Activated CD8-positive, alpha-beta T cell treated with anti-CD3 and anti-CD28 coated beads, Interleukin-2, amount 10 ng/mL, durations not matched to agents 7 days and 5 days (primary cell): ENCODE data around the gene RNF144A. TPM values are rescaled to one million over a fixed set of nuclear protein-coding genes. Genes with fewer than 3 reads are reported as not detected.

Experiments
- ATAC-seq: fragments of 150-1000 bp; cut with Tn5 transposase; one replicate; pipeline ENCODE4 v1.10.0; 2021; ENCODE audit warnings: moderate library complexity
- CTCF ChIA-PET: fragments of 350-600 bp; sonication (Branson Sonifier 250); formaldehyde crosslinking; loops from one replicate; lab custom pipeline; 2021; ENCODE audit warnings: antibody characterized with exemption; lab: Charles Lee
- POLR2A ChIA-PET: fragments of 350-600 bp; sonication (Branson Sonifier 250); formaldehyde crosslinking; loops from one replicate; lab custom pipeline; 2021; ENCODE audit warnings: antibody characterized with exemption; lab: Charles Lee
- DNase-seq: peaks from one replicate; pipeline ENCODE4 v3.0.0-alpha.2; 2020
- H3K27ac Mint-ChIP-seq: one replicate; pipeline ENCODE4 v1.8.0; 2021; ENCODE audit warnings: mild to moderate bottlenecking, mixed read lengths
- H3K27me3 Mint-ChIP-seq: one replicate; pipeline ENCODE4 v1.8.0; 2021; ENCODE audit warnings: low read depth, mixed read lengths
- H3K36me3 Mint-ChIP-seq: one replicate; pipeline ENCODE4 v1.8.0; 2021; ENCODE audit warnings: low read depth, mixed read lengths
- H3K4me1 Mint-ChIP-seq: one replicate; pipeline ENCODE4 v1.8.0; 2021; ENCODE audit warnings: low read depth, mixed read lengths
- H3K4me3 Mint-ChIP-seq: one replicate; pipeline ENCODE4 v1.8.0; 2021; ENCODE audit warnings: mild to moderate bottlenecking, mixed read lengths
- H3K9me3 Mint-ChIP-seq: one replicate; pipeline ENCODE4 v1.8.0; 2022; ENCODE audit warnings: mixed read lengths; ENCODE audit not compliant: insufficient read depth
- total RNA-seq, 2 experiments: library from RNA; stranded (reverse); gene quantifications; one replicate each; pipeline ENCODE4 v1.2.3, GENCODE V29; 2021

RNF144A gene
- total RNA-seq, 2 experiments from 2014 or later, result 76.9 to 87.0 TPM

DNA sequence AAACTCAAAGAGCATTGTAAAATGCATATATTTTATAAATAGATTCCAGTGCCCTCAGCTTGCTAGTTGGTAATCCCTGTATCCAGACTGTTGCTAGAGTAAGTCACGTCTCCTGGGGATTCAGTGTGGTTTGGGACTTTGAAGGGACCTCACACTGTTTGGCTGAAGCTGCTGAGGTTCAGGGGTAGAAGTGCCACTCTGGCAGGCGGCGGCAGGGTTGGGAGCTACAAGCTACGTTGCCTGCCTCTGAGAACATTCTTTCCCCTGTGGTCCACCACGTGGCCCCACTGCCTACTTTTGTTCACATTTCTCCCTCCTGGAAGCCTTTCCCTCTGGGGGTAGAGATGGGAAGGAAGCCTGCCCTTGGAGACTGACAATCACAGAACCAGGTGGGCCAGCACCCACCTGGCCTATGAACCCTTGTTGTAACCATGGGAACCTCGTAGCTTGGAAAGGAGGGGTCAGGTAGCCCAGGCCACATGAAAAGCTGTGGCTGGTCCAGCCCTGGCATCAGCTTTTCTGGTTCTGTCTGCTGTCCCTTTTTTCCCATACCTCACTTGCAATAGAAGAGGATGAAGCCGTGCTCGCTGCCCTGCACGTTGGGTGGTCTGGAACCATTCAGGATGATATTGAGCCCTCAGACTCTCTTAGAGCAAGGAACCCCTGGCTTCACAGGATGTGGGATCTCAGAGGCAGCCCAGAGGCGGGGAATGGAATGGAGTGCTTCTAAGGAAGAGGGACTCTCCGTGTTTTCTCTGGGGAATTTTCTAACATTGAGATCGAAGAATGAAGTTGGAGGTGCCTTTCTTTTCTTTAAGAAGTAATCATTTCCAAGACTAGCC, 2.9 kb downstream of the RNF144A start:
- no peaks in the 10 kb centered on the region for H3K27me3 Mint-ChIP-seq
- H3K4me1 Mint-ChIP-seq, result peaks cover 78% of the 10 kb centered on the region
- H3K9me3 Mint-ChIP-seq, result peaks cover 3% of the 10 kb centered on the region
- no peak for ATAC-seq
- CTCF ChIA-PET, result interaction anchor here (0.9 to 9.6 kb wide), 7 partner anchors 10 to 125 kb away, joined by 3 to 135 read pairs (median 8); partner anchors contain the start of genes CMPK2 and RSAD2
- POLR2A ChIA-PET, result interaction anchor here (1.0 to 12.1 kb wide), 8 partner anchors 9 to 55 kb away, joined by 3 to 188 read pairs (median 15); partner anchors contain the start of genes CMPK2 and RSAD2
- peaks cover 69% of the 10 kb centered on the region for H3K36me3 Mint-ChIP-seq
- DNase-seq, result no peak
- peak overlapping the region; percentile 85 for H3K4me3 Mint-ChIP-seq
- peak overlapping the region; percentile 25 for H3K27ac Mint-ChIP-seq

GRCh38 chr2:6920743-6921064, 3.5 kb downstream of the RNF144A start:
- ChIA-PET CTCF (interaction anchor here (1.2 to 9.6 kb wide), 8 partner anchors 9 to 124 kb away, joined by 3 to 135 read pairs (median 8); partner anchors contain the start of genes CMPK2 and RSAD2), POLR2A (interaction anchor here (1.0 to 4.8 kb wide), 5 partner anchors 12 to 42 kb away, joined by 3 to 43 read pairs (median 7); partner anchors contain the start of gene RSAD2)
- Mint-ChIP-seq H3K4me3 (no peak overlapping the region), H3K27me3 (no peaks in the 10 kb centered on the region), H3K27ac (peak overlapping the region; percentile 8), H3K36me3 (peaks cover 69% of the 10 kb centered on the region), H3K4me1 (peaks cover 78% of the 10 kb centered on the region), H3K9me3 (peaks cover 3% of the 10 kb centered on the region)
- ATAC-seq (no peak), DNase-seq (no peak)

DNA sequence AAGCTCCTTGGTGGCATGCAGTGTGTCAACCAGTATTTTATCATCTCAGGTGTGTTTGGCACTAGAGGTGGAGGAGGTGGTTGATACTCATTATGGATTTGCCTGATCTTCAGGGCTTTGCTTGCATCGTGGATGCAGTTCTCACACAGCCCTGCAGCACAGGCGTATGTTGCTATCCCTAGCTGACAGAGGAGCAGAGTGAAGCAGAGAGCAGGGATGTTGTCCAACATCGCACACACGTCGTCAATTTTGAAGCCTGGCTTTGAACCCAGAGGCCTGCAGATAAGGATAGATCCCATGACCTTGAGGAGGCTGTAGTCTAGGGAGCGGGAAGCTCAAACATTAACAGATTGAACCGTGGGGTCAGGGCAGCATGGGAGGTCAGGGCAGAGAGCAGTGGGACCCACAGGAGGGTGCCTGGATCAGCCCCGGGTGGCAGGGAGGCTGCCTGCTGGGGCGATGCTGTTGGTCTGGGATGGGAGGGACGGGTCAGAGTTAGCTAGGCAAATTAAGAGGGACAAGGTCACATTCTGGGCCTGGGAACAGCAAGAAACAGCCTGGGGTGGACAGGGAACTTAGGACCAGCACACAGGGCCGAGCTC, 4.2 kb downstream of the RNF144A start:
- Mint-ChIP-seq H3K27me3 (no peaks in the 10 kb centered on the region), H3K9me3 (peaks cover 8% of the 10 kb centered on the region), H3K36me3 (peaks cover 72% of the 10 kb centered on the region), H3K4me1 (peaks cover 81% of the 10 kb centered on the region), H3K4me3 (no peak overlapping the region), H3K27ac (peak overlapping the region; percentile 4)
- DNase-seq, result no peak
- ChIA-PET POLR2A (interaction anchor here (1.0 to 4.8 kb wide), 4 partner anchors 12 to 43 kb away, joined by 3 to 43 read pairs (median 14); partner anchors contain the start of gene RSAD2), CTCF (interaction anchor here (0.7 to 9.6 kb wide), 6 partner anchors 8 to 124 kb away, joined by 3 to 135 read pairs (median 5); partner anchors contain the start of gene RSAD2)
- ATAC-seq, result no peak

- ATAC-seq (no peak), DNase-seq (no peak)
- ChIA-PET CTCF (no interaction called here), POLR2A (interaction anchor here (0.7 to 4.8 kb wide), 2 partner anchors 43 to 89 kb away, joined by 3 to 43 read pairs; partner anchors contain the start of gene RSAD2)
- H3K4me1 Mint-ChIP-seq, result peaks cover 79% of the 10 kb centered on the region
- H3K27ac Mint-ChIP-seq, result peak overlapping the region; percentile 36
- no peak overlapping the region for H3K4me3 Mint-ChIP-seq
- H3K9me3 Mint-ChIP-seq, result peaks cover 11% of the 10 kb centered on the region
- H3K27me3 Mint-ChIP-seq, result no peaks in the 10 kb centered on the region
- H3K36me3 Mint-ChIP-seq, result peaks cover 76% of the 10 kb centered on the region
These were observed 5.0 kb downstream of the RNF144A start for GRCh38 chr2:6922201-6922656.

DNA sequence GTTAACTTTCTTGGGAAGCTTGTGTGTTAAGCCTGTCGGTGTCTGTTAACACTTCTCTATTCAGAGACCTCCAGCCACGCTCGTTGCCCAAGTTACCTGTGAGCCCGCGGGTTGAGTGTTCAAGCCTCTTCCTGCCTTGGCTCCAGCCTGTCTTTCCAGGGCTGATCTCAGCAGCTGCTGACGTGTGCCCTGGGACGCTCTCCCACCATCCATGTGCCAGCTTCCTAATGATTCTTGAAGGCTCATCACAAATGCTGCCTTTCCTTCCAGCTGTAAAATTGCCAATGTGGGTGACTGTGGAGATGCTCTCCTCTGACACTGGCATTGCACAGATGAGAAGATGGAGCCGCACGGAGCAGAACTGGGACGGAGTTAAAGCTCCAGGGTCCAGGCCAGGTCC, 6.1 kb downstream of the RNF144A start:
- H3K4me1 Mint-ChIP-seq, result peaks cover 88% of the 10 kb centered on the region

GRCh38 chr2:6924101-6924923, 7.1 kb downstream of the RNF144A start:
- Mint-ChIP-seq H3K4me3 (no peak overlapping the region), H3K36me3 (peaks cover 89% of the 10 kb centered on the region), H3K9me3 (peaks cover 15% of the 10 kb centered on the region), H3K27ac (no peak overlapping the region), H3K27me3 (no peaks in the 10 kb centered on the region), H3K4me1 (peaks cover 91% of the 10 kb centered on the region)
- POLR2A ChIA-PET, result interaction anchor here (1.2 kb wide), 1 partner anchor 16 kb away, joined by 3 read pairs; no protein-coding TSS in a partner anchor
- DNase-seq, result no peak
- CTCF ChIA-PET, result no interaction called here
- ATAC-seq, result no peak

More for the DNA sequence above, 6.1 kb downstream of the RNF144A start:
- ChIA-PET POLR2A (interaction anchor here (1.2 kb wide), 1 partner anchor 15 kb away, joined by 3 read pairs; no protein-coding TSS in a partner anchor), CTCF (interaction anchor here (0.8 kb wide), 1 partner anchor 26 kb away, joined by 6 read pairs; no protein-coding TSS in a partner anchor)
- peaks cover 87% of the 10 kb centered on the region for H3K36me3 Mint-ChIP-seq
- peak overlapping the region; percentile 55 for H3K27ac Mint-ChIP-seq
- ATAC-seq (no peak), DNase-seq (no peak)
- H3K27me3 Mint-ChIP-seq, result no peaks in the 10 kb centered on the region
- H3K4me3 Mint-ChIP-seq, result no peak overlapping the region
- H3K9me3 Mint-ChIP-seq, result peaks cover 13% of the 10 kb centered on the region

- Mint-ChIP-seq H3K9me3 (peaks cover 15% of the 10 kb centered on the region), H3K36me3 (peaks cover 86% of the 10 kb centered on the region), H3K27me3 (no peaks in the 10 kb centered on the region), H3K4me3 (no peak overlapping the region), H3K27ac (no peak overlapping the region), H3K4me1 (peaks cover 90% of the 10 kb centered on the region)
- ChIA-PET CTCF (interaction anchor here (1.7 kb wide), 1 partner anchor 9 kb away, joined by 4 read pairs; no protein-coding TSS in a partner anchor), POLR2A (no interaction called here)
- no peak for DNase-seq
- no peak for ATAC-seq
These were observed 7.8 kb downstream of the RNF144A start for GRCh38 chr2:6924924-6925409.

DNA sequence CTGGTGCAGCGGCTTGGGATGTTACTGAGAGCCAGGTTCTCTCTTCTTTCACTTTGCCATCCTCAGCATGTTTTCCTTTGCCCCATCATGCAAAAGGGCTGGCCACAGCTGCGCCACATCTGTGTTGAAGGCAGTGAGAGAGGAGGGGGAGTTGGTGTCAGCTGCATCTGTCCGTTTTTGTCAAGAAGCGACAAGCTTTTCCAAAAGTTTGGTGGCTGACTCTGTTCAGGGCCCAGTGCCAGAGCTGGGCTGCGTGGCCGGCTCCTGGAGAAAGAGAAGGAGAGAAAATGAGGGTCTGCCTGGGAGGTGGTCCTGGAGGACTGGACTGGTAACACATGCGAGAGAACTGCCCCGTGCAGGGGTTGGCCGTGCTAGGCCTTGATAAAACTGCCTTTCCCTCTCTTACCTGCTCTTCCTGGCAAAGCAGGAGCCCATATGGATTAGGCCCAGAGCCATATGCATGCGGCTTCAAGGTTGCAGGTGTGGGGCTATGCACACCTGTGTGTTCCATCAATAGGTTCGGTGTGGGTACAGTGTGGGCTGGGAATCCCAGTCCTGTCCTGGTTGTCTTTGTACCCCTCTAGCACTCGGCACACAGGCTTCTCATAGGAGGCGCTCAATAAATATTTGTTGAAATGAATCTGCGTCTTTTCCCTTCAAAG, 9.0 kb downstream of the RNF144A start:
- ATAC-seq, result no peak
- no peak overlapping the region for H3K4me3 Mint-ChIP-seq
- DNase-seq, result no peak
- peaks cover 15% of the 10 kb centered on the region for H3K9me3 Mint-ChIP-seq
- ChIA-PET POLR2A (no interaction called here), CTCF (interaction anchor here (1.7 kb wide), 1 partner anchor 10 kb away, joined by 4 read pairs; no protein-coding TSS in a partner anchor)
- no peaks in the 10 kb centered on the region for H3K27me3 Mint-ChIP-seq
- H3K36me3 Mint-ChIP-seq, result peaks cover 86% of the 10 kb centered on the region
- H3K27ac Mint-ChIP-seq, result no peak overlapping the region
- peaks cover 83% of the 10 kb centered on the region for H3K4me1 Mint-ChIP-seq

DNA sequence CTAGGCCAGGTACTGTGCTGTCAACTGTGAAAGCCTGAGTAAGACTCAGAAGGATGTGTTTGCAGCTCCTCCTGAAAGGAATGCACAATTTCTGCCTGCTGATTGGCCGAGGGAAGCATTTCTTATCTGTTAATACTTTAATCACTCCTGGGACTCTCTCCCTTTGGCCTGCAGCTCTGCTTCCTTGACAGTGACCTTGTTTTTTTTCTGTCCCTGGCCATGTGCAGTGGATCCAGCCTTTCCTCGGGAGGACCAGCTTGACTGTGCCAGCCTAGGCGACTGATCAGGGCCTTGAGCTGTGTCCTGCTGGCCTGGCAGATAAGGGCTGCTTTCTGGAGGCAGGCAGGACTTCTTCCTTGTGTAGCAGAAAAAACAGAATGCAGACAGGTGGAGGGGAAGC, 10.0 kb downstream of the RNF144A start:
- peaks cover 81% of the 10 kb centered on the region for H3K4me1 Mint-ChIP-seq
- peaks cover 85% of the 10 kb centered on the region for H3K36me3 Mint-ChIP-seq

DNA sequence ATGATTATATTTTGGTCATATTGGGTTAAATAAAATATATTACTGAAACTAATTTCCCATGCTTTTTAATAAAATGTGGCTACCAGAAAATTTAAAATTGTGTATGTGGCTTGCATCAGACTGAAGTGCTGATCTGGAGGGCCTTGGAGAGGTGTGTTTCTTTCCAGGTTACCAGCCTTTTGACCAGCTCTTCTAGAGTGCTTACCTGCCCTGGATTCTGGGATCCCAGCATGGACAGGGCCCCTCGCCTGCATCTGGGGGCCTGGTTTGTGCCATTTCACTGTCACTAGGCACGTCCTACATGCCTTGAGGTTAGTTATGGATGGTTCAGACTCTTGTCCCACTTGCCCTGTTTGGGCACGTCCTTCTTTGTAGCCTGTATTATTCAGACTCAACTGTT, 10.5 kb downstream of the RNF144A start:
- ChIA-PET CTCF (interaction anchor here (1.0 to 1.1 kb wide), 2 partner anchors 25 to 31 kb away, joined by 3 read pairs; no protein-coding TSS in a partner anchor), POLR2A (no interaction called here)
- Mint-ChIP-seq H3K27me3 (no peaks in the 10 kb centered on the region), H3K4me3 (no peak overlapping the region), H3K36me3 (peaks cover 91% of the 10 kb centered on the region), H3K9me3 (peaks cover 15% of the 10 kb centered on the region), H3K4me1 (peaks cover 78% of the 10 kb centered on the region), H3K27ac (no peak overlapping the region)
- ATAC-seq, result no peak
- no peak for DNase-seq

More for the DNA sequence above, 10.0 kb downstream of the RNF144A start:
- CTCF ChIA-PET, result interaction anchor here (1.0 to 1.1 kb wide), 2 partner anchors 25 to 31 kb away, joined by 3 read pairs; no protein-coding TSS in a partner anchor
- Mint-ChIP-seq H3K9me3 (peaks cover 15% of the 10 kb centered on the region), H3K27ac (no peak overlapping the region), H3K4me3 (no peak overlapping the region), H3K27me3 (no peaks in the 10 kb centered on the region)
- POLR2A ChIA-PET, result no interaction called here
- DNase-seq (no peak), ATAC-seq (no peak)
